Measurements from ENCODE around the gene UST.
"Not testable (repeated sequence)": the region's sequence is repeated elsewhere in the genome, so short reads cannot be mapped to it uniquely, and the experiment has no call there.

- not testable (repeated sequence) for TF ChIP-seq CTCF, POLR2A (IDR thresholded peaks at IDR 0.05)
These were observed 357.1 kb downstream of the UST start for GRCh38 chr6:149103950-149104349.

Measured in right lobe of liver (tissue), 4 donors.